HepG2 (cell line): Measurements from ENCODE around the gene GARIN5A.

Experiments used
- CTCF ChIP-seq: sonication (generic); formaldehyde crosslinking; IDR thresholded peaks from 2 replicates; pipeline ENCODE4 v1.5.0; 2020; ENCODE audit warnings: mild to moderate bottlenecking, missing genetic modification reagents, moderate library complexity
- POLR2AphosphoS5 ChIP-seq: IDR thresholded peaks from 2 replicates; pipeline ENCODE4 v1.6.1; 2012; ENCODE audit warnings: low read depth, low read length
- ZNF281 ChIP-seq: sonication (generic); formaldehyde crosslinking; IDR thresholded peaks from 2 replicates; pipeline ENCODE4 v1.4.0; 2020; ENCODE audit warnings: missing genetic modification reagents, borderline replicate concordance

GRCh38 chr19:50427997-50428425 lies 48.6 kb downstream of the GARIN5A start:
- no peak for TF ChIP-seq POLR2AphosphoS5
- TF ChIP-seq CTCF, result no peak
- no peak for TF ChIP-seq ZNF281
